ENCODE data around the gene SOX6.

SOX6 gene

DNA sequence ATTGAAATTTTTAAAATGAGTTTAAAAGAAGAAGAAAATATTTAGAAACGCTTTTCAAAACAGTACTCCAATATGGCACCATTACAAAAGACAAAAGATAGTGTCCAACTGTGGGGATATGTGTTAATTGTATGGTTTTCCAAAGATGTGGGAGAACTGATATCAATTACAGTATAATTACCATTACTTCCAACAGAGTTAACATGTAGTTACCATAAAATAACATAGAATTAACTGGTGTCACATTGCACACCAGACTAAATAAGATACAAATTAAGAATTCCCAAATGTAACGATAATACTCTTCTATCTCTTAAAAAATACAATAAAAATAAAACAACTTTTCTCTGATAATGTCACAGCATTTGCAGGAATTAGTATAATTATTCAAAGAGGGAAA is 329.5 kb downstream of the SOX6 start:
- FAIRE-seq (no peak), DNase-seq (ENCODE audit: insufficient read length, low spot score) (no peak)
- TF ChIP-seq PAX5 (IDR thresholded peaks at IDR 0.05; ENCODE audit: insufficient read depth, low read length, severe bottlenecking) (no peak), POU2F2 (IDR thresholded peaks at IDR 0.05; ENCODE audit: low read depth, low read length) (no peak), POLR2A (IDR thresholded peaks at IDR 0.05; ENCODE audit: low read depth, low read length) (no peak), TAF1 (IDR thresholded peaks at IDR 0.05; ENCODE audit: low read depth, low read length) (no peak), POLR2AphosphoS5 (IDR thresholded peaks at IDR 0.05; ENCODE audit: low read depth, low read length) (no peak), SPI1 (IDR thresholded peaks at IDR 0.05; ENCODE audit: low read depth, low read length) (no peak)

DNA sequence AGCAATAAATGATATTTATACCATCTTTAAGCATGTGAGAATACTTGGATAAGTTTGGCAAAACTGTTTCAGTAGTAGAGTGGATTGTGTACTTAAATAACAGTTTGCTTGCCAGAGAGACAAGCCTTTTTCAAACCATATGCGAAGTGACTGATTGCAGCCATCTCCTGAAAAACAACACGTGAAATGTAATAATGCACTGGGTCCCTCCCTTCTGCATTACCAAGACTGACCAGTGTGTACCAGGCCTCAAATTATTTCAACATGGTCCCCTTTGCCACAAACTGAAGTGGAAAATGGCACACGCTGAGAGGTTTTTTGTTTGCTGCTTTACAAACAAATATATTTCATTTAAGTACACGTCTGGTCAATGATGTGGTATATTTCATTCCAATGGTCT is 337.4 kb downstream of the SOX6 start:
- no peak for TF ChIP-seq SPI1 (IDR thresholded peaks at IDR 0.05; ENCODE audit: low read depth, low read length)
- no peak for TF ChIP-seq POU2F2 (IDR thresholded peaks at IDR 0.05; ENCODE audit: low read depth, low read length)
- no peak for TF ChIP-seq TAF1 (IDR thresholded peaks at IDR 0.05; ENCODE audit: low read depth, low read length)
- TF ChIP-seq PAX5 (IDR thresholded peaks at IDR 0.05; ENCODE audit: insufficient read depth, low read length, severe bottlenecking) = no peak
- TF ChIP-seq POLR2AphosphoS5 (IDR thresholded peaks at IDR 0.05; ENCODE audit: low read depth, low read length) = no peak
- TF ChIP-seq POLR2A (IDR thresholded peaks at IDR 0.05; ENCODE audit: low read depth, low read length) = no peak
- DNase-seq (ENCODE audit: insufficient read length, low spot score) = no peak
- no peak for FAIRE-seq

DNA sequence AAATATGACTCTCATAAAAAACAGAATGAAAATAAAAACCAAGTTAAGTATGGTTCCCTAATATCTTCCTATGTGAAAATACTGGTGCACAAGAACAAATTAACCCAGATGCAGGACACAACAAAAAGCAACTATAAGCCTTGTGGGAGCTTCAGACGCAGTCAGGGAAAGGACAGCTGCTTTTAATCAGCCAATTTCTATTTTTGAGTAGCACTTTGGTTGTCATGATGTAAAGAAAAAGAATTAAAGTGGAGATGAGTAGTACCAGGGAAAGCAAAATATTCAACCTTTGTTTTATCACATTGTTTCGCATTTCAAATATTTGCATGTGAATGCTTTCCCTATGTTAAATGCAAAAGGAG is 339.9 kb downstream of the SOX6 start:
- TF ChIP-seq TAF1 (IDR thresholded peaks at IDR 0.05; ENCODE audit: low read depth, low read length) = no peak
- no peak for TF ChIP-seq POLR2AphosphoS5 (IDR thresholded peaks at IDR 0.05; ENCODE audit: low read depth, low read length)
- TF ChIP-seq PAX5 (IDR thresholded peaks at IDR 0.05; ENCODE audit: insufficient read depth, low read length, severe bottlenecking) = no peak
- TF ChIP-seq SPI1 (IDR thresholded peaks at IDR 0.05; ENCODE audit: low read depth, low read length) = no peak
- TF ChIP-seq POLR2A (IDR thresholded peaks at IDR 0.05; ENCODE audit: low read depth, low read length) = no peak
- TF ChIP-seq POU2F2 (IDR thresholded peaks at IDR 0.05; ENCODE audit: low read depth, low read length) = no peak
- FAIRE-seq = no peak
- DNase-seq (ENCODE audit: insufficient read length, low spot score) = no peak

DNA sequence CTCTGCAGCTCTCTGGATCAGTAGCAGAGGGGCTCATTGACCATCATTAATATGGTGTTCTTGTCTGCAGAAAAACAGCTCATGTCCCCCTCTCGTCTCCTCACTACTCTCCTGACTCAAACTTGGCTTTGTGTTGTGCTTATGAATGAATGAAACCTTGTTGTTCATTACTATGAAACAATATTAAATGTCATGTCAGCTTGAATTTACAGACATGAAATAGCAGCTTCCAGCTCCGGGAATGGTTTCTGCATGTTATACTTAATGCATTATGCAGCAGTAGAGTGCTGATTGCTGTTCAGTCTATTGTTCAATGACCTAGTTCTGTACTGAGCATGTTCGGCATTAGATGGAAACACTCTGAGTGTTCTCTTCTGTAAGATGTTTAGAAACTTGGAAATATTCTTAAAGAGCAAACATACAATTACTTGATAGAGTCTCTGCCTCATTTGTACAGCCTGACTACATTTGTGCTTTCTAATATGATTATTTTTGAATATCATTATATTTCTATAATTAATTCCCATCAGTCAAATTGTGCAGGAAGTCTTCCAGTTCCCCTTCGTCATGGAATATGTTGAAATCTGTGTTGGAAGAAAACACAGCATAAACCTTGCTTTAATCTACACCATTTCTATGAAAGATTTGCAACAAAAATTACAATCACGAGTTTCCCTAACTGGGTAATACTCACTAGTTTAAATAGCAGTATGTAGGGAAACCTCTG is 340.4 kb downstream of the SOX6 start:
- no peak for DNase-seq (ENCODE audit: insufficient read length, low spot score)
- FAIRE-seq = no peak
- TF ChIP-seq POLR2A (IDR thresholded peaks at IDR 0.05; ENCODE audit: low read depth, low read length) (no peak), POU2F2 (IDR thresholded peaks at IDR 0.05; ENCODE audit: low read depth, low read length) (no peak), TAF1 (IDR thresholded peaks at IDR 0.05; ENCODE audit: low read depth, low read length) (no peak), SPI1 (IDR thresholded peaks at IDR 0.05; ENCODE audit: low read depth, low read length) (no peak), POLR2AphosphoS5 (IDR thresholded peaks at IDR 0.05; ENCODE audit: low read depth, low read length) (no peak), PAX5 (IDR thresholded peaks at IDR 0.05; ENCODE audit: insufficient read depth, low read length, severe bottlenecking) (no peak)

DNA sequence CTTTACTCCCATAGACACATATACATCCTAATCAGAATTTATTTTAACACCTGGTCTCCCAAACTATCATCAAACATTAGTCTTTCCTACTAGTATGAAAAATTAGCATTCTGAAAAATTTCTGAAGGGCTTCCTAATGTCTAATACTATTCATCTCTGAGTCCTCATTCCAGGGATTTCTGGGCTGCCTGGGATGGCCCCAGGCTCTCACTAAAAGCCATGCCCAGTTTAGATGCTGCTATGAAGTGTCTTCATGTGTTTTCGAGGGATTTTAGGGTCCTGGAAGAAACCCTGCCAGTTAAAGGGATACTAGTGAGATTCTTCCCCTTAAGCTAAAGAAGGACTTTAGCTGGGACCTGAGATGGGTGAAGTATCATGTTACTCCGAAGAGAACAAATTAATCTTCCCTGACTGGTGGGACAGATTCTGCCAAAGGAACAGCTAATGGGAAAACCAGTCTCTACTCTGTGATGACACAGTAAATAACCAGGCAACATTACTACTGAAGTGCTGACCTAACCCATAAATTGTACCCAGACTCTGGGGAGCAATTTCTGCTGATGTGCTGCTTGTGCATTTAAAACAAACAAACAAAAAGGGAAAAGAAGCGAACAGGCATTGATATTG is 342.6 kb downstream of the SOX6 start:
- FAIRE-seq (no peak), DNase-seq (ENCODE audit: insufficient read length, low spot score) (no peak)
- TF ChIP-seq POLR2AphosphoS5 (IDR thresholded peaks at IDR 0.05; ENCODE audit: low read depth, low read length) (no peak), PAX5 (IDR thresholded peaks at IDR 0.05; ENCODE audit: insufficient read depth, low read length, severe bottlenecking) (no peak), POLR2A (IDR thresholded peaks at IDR 0.05; ENCODE audit: low read depth, low read length) (no peak), TAF1 (IDR thresholded peaks at IDR 0.05; ENCODE audit: low read depth, low read length) (no peak), SPI1 (IDR thresholded peaks at IDR 0.05; ENCODE audit: low read depth, low read length) (no peak), POU2F2 (IDR thresholded peaks at IDR 0.05; ENCODE audit: low read depth, low read length) (no peak)

DNA sequence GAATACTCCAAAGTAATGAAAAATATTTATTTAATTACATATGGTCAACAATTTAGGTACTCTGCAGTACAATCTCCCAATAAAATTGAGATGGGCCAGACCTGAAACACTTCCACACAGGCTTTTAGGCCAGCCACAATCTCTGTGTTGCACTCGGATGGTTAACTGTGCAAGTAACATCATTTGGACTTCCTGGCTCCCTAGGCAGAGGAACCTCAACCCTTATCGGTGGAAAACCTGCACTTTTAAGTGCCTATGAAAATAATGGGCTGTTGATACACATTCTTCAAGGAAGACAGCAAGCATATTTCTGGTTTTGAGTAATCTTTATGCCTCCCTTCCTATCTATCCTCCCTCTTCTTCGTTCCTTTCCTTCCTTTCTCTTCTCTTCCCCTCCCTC is 343.1 kb downstream of the SOX6 start:
- no peak for FAIRE-seq
- TF ChIP-seq POLR2AphosphoS5 (IDR thresholded peaks at IDR 0.05; ENCODE audit: low read depth, low read length) = no peak
- no peak for TF ChIP-seq PAX5 (IDR thresholded peaks at IDR 0.05; ENCODE audit: insufficient read depth, low read length, severe bottlenecking)
- TF ChIP-seq SPI1 (IDR thresholded peaks at IDR 0.05; ENCODE audit: low read depth, low read length) = no peak
- no peak for TF ChIP-seq TAF1 (IDR thresholded peaks at IDR 0.05; ENCODE audit: low read depth, low read length)
- no peak for TF ChIP-seq POU2F2 (IDR thresholded peaks at IDR 0.05; ENCODE audit: low read depth, low read length)
- no peak for TF ChIP-seq POLR2A (IDR thresholded peaks at IDR 0.05; ENCODE audit: low read depth, low read length)
- no peak for DNase-seq (ENCODE audit: insufficient read length, low spot score)

DNA sequence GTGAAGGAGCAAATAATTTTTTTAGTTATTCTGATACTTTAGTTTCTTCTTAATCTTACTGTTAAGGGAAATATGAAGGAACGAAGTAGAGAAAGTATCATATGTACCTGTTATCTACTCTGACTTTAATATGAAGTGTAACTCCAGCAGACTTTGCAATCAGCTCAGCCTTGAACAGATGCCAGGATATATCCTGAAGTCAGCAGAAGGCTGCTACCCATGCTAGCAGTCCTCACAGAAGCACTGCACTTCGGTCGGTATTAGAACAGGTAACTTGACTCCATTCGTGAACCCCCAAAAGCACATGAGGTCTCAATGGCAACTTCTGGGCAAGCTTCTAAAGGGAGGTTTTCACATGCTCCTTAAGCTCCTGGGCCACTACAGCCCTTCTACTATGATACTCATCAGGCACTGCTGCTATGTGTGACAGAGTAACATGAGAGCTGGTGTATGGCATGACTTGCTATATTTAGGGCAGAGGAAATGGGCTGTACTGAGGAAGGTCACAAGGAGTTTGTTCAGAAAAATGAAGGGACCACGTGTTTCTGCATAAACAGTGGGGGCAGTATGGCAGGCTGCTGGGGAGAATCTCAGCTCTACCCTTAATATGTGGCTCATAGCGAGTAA is 344.1 kb downstream of the SOX6 start:
- no peak for DNase-seq (ENCODE audit: insufficient read length, low spot score)
- TF ChIP-seq POU2F2 (IDR thresholded peaks at IDR 0.05; ENCODE audit: low read depth, low read length) = no peak
- no peak for TF ChIP-seq PAX5 (IDR thresholded peaks at IDR 0.05; ENCODE audit: insufficient read depth, low read length, severe bottlenecking)
- TF ChIP-seq POLR2A (IDR thresholded peaks at IDR 0.05; ENCODE audit: low read depth, low read length) = no peak
- no peak for TF ChIP-seq POLR2AphosphoS5 (IDR thresholded peaks at IDR 0.05; ENCODE audit: low read depth, low read length)
- no peak for TF ChIP-seq TAF1 (IDR thresholded peaks at IDR 0.05; ENCODE audit: low read depth, low read length)
- no peak for TF ChIP-seq SPI1 (IDR thresholded peaks at IDR 0.05; ENCODE audit: low read depth, low read length)
- no peak for FAIRE-seq

DNA sequence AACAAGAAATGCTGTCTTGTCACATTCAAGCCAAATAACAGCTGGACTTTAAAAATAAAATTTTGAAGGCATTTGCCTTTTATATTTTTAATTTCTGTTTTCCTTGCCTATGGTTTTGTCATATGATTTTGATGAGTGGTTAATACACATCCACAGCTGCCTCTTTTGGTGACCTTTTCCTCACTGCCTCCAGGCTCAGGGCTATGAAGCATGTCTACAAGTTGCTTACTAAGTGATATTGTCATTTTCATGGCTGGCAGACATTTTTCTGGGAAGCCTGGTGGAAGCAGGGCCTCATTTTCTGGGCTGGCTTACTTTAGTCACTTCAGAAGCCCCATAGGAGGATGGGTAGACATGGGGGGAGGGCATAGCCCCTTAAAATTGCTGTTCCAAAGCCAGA is 344.9 kb downstream of the SOX6 start:
- FAIRE-seq (no peak), DNase-seq (ENCODE audit: insufficient read length, low spot score) (no peak)
- TF ChIP-seq PAX5 (IDR thresholded peaks at IDR 0.05; ENCODE audit: insufficient read depth, low read length, severe bottlenecking) = no peak
- no peak for TF ChIP-seq POU2F2 (IDR thresholded peaks at IDR 0.05; ENCODE audit: low read depth, low read length)
- no peak for TF ChIP-seq SPI1 (IDR thresholded peaks at IDR 0.05; ENCODE audit: low read depth, low read length)
- TF ChIP-seq POLR2A (IDR thresholded peaks at IDR 0.05; ENCODE audit: low read depth, low read length) = no peak
- TF ChIP-seq POLR2AphosphoS5 (IDR thresholded peaks at IDR 0.05; ENCODE audit: low read depth, low read length) = no peak
- no peak for TF ChIP-seq TAF1 (IDR thresholded peaks at IDR 0.05; ENCODE audit: low read depth, low read length)

DNA sequence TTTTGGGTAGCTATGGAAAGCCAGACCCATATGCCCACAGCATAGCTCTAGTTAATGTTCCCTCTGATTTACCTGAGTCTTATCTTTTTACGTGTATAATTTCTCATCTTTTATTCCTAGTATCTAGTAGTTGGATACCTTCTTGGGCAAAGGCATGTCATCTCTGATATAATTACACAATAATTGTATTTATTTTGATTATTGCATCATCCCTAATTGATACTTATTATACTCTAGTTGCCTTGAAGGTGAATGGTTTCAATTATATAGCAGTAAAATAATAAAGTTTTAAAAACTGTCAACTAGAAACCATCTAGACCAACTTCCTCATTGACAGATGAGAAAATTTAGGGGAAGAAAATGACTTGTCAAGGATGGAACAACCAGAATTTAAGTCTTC is 347.3 kb downstream of the SOX6 start:
- DNase-seq (ENCODE audit: insufficient read length, low spot score) (no peak), FAIRE-seq (no peak)
- no peak for TF ChIP-seq POLR2AphosphoS5 (IDR thresholded peaks at IDR 0.05; ENCODE audit: low read depth, low read length)
- no peak for TF ChIP-seq POLR2A (IDR thresholded peaks at IDR 0.05; ENCODE audit: low read depth, low read length)

All from GM12891 (cell line).